ENCODE measurements around the gene FAT1. TPM values are rescaled to one million over a fixed set of nuclear protein-coding genes. Genes with fewer than 3 reads are reported as not detected.

Gene FAT1
- total and polyA plus RNA-seq, 12 donors, result 20.4 to 131 (median 75.5) TPM

- Histone ChIP-seq H3K27ac (peak overlapping the region; percentile 61 to 90 (median 82)), H3K4me3 (peak overlapping the region in 6 of 10 donors; percentile 10 to 35 (median 18)), H3K27me3 (no peaks in the 10 kb centered on the region), H3K36me3 (peaks cover 0 to 8% (median 0%) of the 10 kb centered on the region in 9 donors), H3K9me3 (no peaks in the 10 kb centered on the region), H3K4me1 (peaks cover 2 to 75% (median 54%) of the 10 kb centered on the region in 9 donors)
- DNase-seq, result no peak
- intact Hi-C loops (cut with DNase I), result no loop called here
- no peak for TF ChIP-seq CTCF (IDR thresholded peaks at IDR 0.05)
- WGBS, 2 donors, result 54 to 67% methylated on average over 12 of the region's 12 CpGs
- ATAC-seq, result no peak
These were observed 21.9 kb downstream of the FAT1 start for GRCh38 chr4:186701788-186702187.

GRCh38 chr4:186701273-186701672, 22.4 kb downstream of the FAT1 start:
- DNase-seq (peak in 1 of 2 donors; percentile 27), ATAC-seq (peak; percentile 12 to 54 (median 42))
- H3K27me3 ChIP-seq, result no peaks in the 10 kb centered on the region
- 6 to 10% methylated on average over 5 of the region's 5 CpGs for WGBS, 2 donors
- H3K36me3 ChIP-seq, result peaks cover 0 to 3% (median 0%) of the 10 kb centered on the region in 9 donors
- peak overlapping the region; percentile 61 to 90 (median 82) for H3K27ac ChIP-seq
- intact Hi-C loops (cut with DNase I), result no loop called here
- no peak for TF ChIP-seq CTCF (IDR thresholded peaks at IDR 0.05)
- H3K4me3 ChIP-seq, result peak overlapping the region in 6 of 10 donors; percentile 10 to 35 (median 18)
- H3K9me3 ChIP-seq, result no peaks in the 10 kb centered on the region
- peaks cover 2 to 79% (median 54%) of the 10 kb centered on the region in 9 donors for H3K4me1 ChIP-seq

DNA sequence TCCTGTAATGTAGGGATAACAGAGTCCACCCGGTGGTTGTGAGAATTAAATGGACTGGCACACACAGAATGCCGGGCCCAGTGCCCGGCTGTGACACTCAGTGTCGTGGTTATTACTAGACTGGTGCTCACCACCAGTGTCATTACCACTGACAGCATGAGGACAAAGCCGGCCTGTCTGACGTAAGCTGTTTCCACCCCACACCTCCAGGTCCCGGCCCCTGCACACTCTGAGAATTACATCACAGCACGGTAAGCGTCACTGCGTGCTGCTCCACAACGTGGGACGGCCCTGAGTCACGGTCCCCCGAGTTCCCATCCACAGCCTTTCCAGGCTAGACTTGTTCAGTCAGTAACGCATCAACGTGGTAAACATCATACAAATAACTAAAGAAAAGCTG, 22.9 kb downstream of the FAT1 start:
- DNase-seq (peak; percentile 61 to 67), ATAC-seq (peak; percentile 55 to 94 (median 80))
- Histone ChIP-seq H3K27me3 (no peaks in the 10 kb centered on the region), H3K4me1 (peaks cover 4 to 79% (median 52%) of the 10 kb centered on the region in 9 donors), H3K4me3 (peak overlapping the region in 4 of 10 donors; percentile 14 to 35 (median 23)), H3K9me3 (no peaks in the 10 kb centered on the region), H3K36me3 (no peaks in the 10 kb centered on the region), H3K27ac (peak overlapping the region; percentile 61 to 90 (median 82))
- TF ChIP-seq CTCF (IDR thresholded peaks at IDR 0.05), result no peak
- WGBS, 2 donors, result 44 to 49% methylated on average over 16 of the region's 16 CpGs
- intact Hi-C loops (cut with DNase I), result no loop called here

DNA sequence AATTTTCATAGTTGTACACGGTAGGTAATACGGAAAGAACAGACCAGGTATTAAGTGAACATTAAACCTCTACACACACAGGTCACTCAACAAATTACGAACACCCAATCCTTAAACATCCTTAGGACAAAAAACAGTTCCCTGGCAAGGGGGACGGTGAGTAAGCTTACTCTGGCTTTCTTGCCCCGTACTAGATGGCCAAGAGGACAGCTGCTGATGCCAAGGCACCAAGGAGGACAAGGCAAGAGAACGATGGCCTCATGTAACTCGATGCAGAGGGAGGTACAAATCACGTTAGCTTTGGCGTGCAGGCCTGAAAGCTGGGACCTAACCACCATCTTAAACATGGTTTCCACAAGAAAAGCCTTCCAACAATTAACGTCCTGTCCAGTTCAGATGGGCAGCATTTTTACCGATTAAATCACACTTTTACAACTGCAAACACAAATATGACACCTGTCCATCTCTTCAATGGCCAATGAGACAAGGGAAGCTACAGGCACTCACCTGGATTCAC, 23.7 kb downstream of the FAT1 start:
- 63 to 73% methylated on average over 11 of the region's 11 CpGs for WGBS, 2 donors
- Histone ChIP-seq H3K36me3 (no peaks in the 10 kb centered on the region), H3K4me1 (peaks cover 4 to 79% (median 55%) of the 10 kb centered on the region in 9 donors), H3K27ac (peak overlapping the region; percentile 27 to 90 (median 82)), H3K9me3 (no peaks in the 10 kb centered on the region), H3K27me3 (no peaks in the 10 kb centered on the region), H3K4me3 (no peak overlapping the region)
- ATAC-seq (peak in 2 of 8 donors; percentile 4 to 13), DNase-seq (no peak)
- TF ChIP-seq CTCF (IDR thresholded peaks at IDR 0.05), result no peak
- intact Hi-C loops (cut with DNase I), result no loop called here
